NT2/D1 (cell line): ENCODE data around the gene WDCP.

Experiments used
- SUZ12 ChIP-seq: IDR thresholded peaks from 2 replicates; pipeline ENCODE4 v1.6.1; 2011; ENCODE audit not compliant: insufficient read length, insufficient read depth; ENCODE audit errors: extremely low read depth
- YY1 ChIP-seq: IDR thresholded peaks from 2 replicates; pipeline ENCODE4 v1.6.1; 2011; ENCODE audit not compliant: insufficient read length, insufficient read depth
- ZNF274 ChIP-seq: IDR thresholded peaks from 2 replicates; pipeline ENCODE4 v1.6.1; 2011; ENCODE audit warnings: mild to moderate bottlenecking, low read depth, low read length

DNA sequence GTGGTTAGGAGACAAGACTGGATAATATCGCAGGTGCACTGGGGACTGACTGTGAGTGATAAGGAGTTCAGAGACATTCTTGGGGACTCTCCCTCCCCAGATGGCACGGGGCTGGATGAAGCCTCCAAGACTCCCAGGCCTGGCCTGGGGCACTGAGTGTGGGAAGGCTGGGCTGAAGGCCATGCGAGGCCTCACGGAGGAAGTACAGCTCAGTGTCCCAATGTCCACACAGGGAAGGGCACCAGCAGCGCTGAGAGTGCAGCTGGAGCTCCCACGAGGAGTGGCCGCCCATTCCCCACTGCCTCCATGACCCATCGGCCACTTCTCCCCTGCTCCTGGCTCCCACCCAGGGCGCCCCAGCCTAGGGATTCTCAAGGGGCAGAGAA is 30.8 kb downstream of the WDCP start:
- TF ChIP-seq ZNF274 (no peak), YY1 (no peak), SUZ12 (no peak)
